ENCODE data around the gene OLA1.
A peak's percentile ranks its signal among the peaks of the same experiment; 100 is the strongest.

OLA1 gene

GRCh38 chr2:174121175-174121574 lies 127.2 kb downstream of the OLA1 start:
- DNase-seq (ENCODE audit: low spot score): peak; percentile 72

GRCh38 chr2:174120346-174120745 lies 128.0 kb downstream of the OLA1 start:
- peak; percentile 38 for DNase-seq (ENCODE audit: low spot score)

GRCh38 chr2:174117951-174118930 lies 130.1 kb downstream of the OLA1 start:
- DNase-seq (ENCODE audit: low spot score): no peak

GRCh38 chr2:174112073-174112472 lies 136.3 kb downstream of the OLA1 start:
- DNase-seq (ENCODE audit: low spot score): no peak

DNA sequence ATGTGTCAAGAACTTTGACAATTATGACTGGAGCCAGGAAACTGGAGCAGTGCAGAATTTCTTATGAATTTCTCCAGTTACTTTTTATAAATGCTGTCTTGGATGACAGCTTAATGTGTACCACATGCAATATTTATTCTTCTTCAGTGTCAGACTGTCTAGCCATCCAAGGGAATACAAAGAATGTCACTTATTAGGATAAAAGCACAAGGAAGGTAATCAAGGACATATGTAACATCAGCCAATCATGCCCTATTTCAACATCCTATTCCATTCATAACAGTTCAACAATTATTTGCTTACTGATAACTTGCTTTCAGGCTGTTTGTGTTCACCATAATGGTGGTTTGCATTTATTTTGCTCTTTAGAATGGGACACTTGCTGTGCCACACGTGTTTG lies 139.8 kb downstream of the OLA1 start:
- no peak for DNase-seq (ENCODE audit: low spot score)

DNA sequence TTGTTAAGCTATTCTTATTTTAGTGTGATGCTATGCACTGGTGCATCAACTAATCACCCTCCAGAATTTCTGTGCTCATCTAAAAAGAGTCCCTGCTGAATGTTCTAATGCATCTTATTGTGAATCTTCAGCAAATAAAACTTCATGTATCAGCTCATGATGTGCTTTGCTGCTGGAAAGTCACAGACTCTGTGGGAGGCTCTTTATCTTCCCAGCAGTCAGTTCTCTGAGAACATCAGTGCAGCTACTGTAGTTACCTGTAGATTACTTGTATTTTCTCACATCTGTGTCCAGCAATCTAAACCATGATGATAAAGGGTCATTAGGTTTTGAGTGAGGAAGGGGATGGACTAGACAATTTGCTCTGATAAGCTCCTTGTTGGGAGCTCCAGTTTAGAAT lies 141.6 kb downstream of the OLA1 start:
- no peak for DNase-seq (ENCODE audit: low spot score)

GRCh38 chr2:174094542-174094941 lies 153.8 kb downstream of the OLA1 start:
- no peak for DNase-seq (ENCODE audit: low spot score)

GRCh38 chr2:174090476-174090875 lies 157.9 kb downstream of the OLA1 start:
- DNase-seq (ENCODE audit: low spot score): no peak

DNA sequence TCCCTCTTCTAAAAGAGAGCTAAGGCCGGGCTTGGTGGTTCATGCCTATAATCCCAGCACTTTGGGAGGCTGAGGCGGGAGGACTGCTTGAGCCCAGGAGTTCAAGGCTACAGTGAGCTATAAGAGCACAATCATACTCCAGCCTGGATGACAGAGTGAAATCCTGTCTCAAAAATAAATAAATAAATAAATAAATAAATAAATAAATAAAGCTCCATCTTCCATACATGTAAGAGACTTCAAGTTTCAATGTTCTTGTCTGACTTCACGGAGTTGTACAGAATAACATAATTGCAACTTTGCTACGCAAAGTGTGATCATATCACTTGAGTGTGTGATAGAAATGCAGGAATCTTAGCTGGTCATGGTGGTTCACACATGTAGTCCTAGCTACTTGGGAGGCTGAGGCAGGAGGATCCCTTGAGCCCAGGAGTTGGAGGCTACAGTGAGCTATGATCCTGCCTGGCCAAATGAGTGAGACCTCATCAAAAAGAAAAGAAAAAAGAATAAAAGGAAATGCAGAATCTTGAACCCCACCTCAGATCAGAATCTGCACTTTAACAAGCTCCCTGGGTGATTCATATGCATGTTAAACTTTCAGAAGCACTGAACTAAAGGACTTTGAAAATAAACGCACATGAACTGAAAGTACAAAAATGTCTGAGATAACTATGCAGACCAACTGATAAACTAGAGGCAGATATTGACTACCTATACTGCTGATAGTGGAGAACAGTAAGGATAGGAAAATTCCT lies 159.4 kb downstream of the OLA1 start:
- no peak for DNase-seq (ENCODE audit: low spot score)

DNA sequence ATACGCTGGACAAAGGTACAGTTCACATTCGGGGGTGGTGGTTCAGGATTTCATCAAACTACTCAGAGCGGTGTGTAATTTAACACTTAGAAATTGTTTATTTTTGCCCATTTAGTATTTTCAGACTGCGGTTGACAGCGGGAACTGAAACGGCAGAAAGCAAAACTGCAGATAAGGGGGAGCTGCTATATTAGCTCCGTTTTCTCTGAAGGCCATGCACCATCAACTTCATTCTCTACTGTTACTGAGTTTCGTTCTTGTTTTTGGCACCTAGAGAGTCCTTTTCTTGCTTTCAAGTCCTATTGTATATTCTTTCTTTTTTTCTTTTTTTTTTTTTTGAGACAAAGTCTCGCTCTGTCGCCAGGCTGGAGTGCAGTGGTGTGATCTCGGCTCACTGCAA lies 161.6 kb downstream of the OLA1 start:
- DNase-seq (ENCODE audit: low spot score): no peak

GRCh38 chr2:174085781-174086180 lies 162.6 kb downstream of the OLA1 start:
- DNase-seq (ENCODE audit: low spot score): no peak

GRCh38 chr2:174083843-174084458 lies 164.4 kb downstream of the OLA1 start:
- no peak for DNase-seq (ENCODE audit: low spot score)

- DNase-seq (ENCODE audit: low spot score): no peak
These were observed 167.6 kb downstream of the OLA1 start for GRCh38 chr2:174080672-174081121.

DNA sequence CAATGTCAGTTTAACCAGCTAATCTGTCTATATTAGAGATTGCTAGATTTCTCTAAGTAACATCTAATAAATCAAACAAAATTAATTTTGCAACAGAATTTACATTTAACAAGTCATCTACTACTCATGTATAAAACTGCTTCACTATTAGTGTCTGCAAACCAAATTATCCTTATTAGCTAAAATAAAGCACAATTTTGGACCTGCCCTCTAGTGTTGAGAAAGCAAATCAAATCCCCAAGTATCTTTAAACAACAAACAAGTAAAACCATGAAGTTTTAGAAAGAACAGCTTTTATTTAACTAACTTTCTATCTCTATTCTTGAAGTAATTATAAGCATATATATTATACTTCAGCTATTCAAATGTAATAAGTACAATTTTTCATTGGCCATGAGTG lies 170.1 kb downstream of the OLA1 start:
- no peak for DNase-seq (ENCODE audit: low spot score)

DNA sequence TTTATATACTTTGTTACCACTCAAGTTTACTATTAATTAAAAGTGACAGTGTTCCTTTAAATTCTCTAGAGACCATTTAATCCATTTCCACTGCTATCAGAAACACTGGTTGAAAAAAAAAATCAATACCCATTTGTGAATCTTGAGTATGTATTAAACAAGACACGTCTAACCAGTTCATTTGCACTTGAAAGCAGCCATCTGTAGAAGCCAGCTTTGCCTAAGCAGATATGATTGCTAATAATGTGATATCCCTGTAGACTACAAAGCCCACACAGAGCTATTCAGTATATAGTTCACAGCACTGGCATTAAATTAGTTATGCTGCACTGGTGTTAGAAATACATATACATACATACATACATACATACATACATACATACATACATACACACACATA lies 171.4 kb downstream of the OLA1 start:
- no peak for DNase-seq (ENCODE audit: low spot score)

- DNase-seq (ENCODE audit: low spot score): no peak
These were observed 172.3 kb downstream of the OLA1 start for GRCh38 chr2:174076040-174076439.

- DNase-seq (ENCODE audit: low spot score): no peak
These were observed 173.5 kb downstream of the OLA1 start for GRCh38 chr2:174074831-174075230.

- no peak for DNase-seq (ENCODE audit: low spot score)
These were observed 175.5 kb downstream of the OLA1 start for GRCh38 chr2:174072857-174073256.

- no peak for DNase-seq (ENCODE audit: low spot score)
These were observed 176.3 kb downstream of the OLA1 start for GRCh38 chr2:174072069-174072468.

DNA sequence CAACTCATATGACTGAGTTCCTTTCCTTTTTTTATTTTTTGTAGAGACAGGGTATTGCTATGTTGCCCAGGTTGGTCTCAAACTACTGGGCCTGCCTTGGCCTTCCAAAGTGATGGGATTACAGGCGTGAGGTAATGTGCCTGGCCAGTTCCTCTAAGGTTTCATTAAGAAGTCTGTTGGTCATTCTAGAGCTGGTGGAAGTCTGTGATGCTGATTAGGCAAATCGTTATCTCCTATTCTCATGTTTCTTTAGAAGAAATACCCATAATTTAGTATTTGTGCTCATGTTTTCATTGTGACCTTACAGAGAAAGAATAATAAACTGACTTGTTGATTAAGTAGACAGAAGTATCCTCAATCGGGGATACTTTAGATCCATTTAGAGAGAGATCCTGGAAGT lies 177.0 kb downstream of the OLA1 start:
- DNase-seq (ENCODE audit: low spot score): no peak

- no peak for DNase-seq (ENCODE audit: low spot score)
These were observed 178.1 kb downstream of the OLA1 start for GRCh38 chr2:174070281-174070680.

- no peak for DNase-seq (ENCODE audit: low spot score)
These were observed 180.5 kb downstream of the OLA1 start for GRCh38 chr2:174067815-174068214.

DNA sequence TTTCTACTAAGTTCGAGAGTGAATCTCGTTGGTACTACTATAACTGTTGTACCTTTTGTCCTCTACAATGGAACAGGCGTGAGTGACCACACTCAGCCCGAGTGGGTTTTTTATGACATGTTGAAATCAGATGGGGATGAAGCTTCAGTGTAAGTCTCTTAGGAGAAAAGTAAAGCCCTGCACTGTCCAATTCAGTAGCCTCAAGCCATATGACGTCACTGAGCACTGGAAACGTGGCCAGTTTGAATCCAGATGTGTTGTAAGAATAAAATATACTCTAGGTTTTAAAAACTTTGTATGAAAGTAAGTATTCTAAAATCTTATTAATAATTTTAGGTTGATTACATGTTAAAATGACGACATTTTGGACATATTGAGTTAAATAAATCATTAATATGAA lies 181.5 kb downstream of the OLA1 start:
- no peak for DNase-seq (ENCODE audit: low spot score)
